ENCODE data around the gene CTNS. TPM values are rescaled to one million over a fixed set of nuclear protein-coding genes. Genes with fewer than 3 reads are reported as not detected.

The CTNS gene
- polyA plus RNA-seq, 1 donor from 2014 or later = 8.8 TPM

DNA sequence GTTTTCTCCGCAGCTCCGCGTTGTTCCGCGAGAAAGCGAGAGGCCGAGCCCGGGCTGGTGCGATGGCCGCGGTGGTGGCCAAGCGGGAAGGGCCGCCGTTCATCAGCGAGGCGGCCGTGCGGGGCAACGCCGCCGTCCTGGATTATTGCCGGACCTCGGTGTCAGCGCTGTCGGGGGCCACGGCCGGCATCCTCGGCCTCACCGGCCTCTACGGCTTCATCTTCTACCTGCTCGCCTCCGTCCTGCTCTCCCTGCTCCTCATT, 32.5 kb downstream of the CTNS start:
- Histone ChIP-seq H3K9me3 (ENCODE audit: low read length) (no peaks in the 10 kb centered on the region), H3K9me2 (ENCODE audit: insufficient read depth, low read length) (no peaks in the 10 kb centered on the region), H3K9ac (ENCODE audit: low read length) (peak overlapping the region; percentile 85), H3K27me3 (ENCODE audit: insufficient read depth, low read depth, low read length) (no peaks in the 10 kb centered on the region), H4K20me1 (ENCODE audit: insufficient read depth) (no peaks in the 10 kb centered on the region), H3K36me3 (ENCODE audit: insufficient read depth, low read length) (no peaks in the 10 kb centered on the region), H3K4me2 (ENCODE audit: low read length) (peak overlapping the region; percentile 66), H3K4me3 (ENCODE audit: low read length) (peak overlapping the region; percentile 100), H3K79me2 (replicated peaks; ENCODE audit: insufficient read depth, low read length) (peaks cover 30% of the 10 kb centered on the region), H2AFZ (ENCODE audit: low read depth, low read length) (peak overlapping the region; percentile 88), H3F3A (ENCODE audit: insufficient read depth, low read length, poor library complexity, severe bottlenecking) (no peaks in the 10 kb centered on the region), H3K27ac (ENCODE audit: low read length) (peak overlapping the region; percentile 76)
- TF ChIP-seq SMC3 (conservative IDR thresholded peaks at IDR 0.05; ENCODE audit: poor library complexity) (no peak), RAD21 (conservative IDR thresholded peaks at IDR 0.05) (no peak), POLR2AphosphoS5 (IDR thresholded peaks at IDR 0.05) (no peak), MXI1 (conservative IDR thresholded peaks at IDR 0.05; ENCODE audit: poor library complexity, severe bottlenecking) (no peak), TAF1 (IDR thresholded peaks at IDR 0.05; ENCODE audit: low read depth) (no peak), EZH2 (IDR thresholded peaks at IDR 0.05; ENCODE audit: borderline replicate concordance, insufficient read depth, low read length, poor library complexity, severe bottlenecking) (no peak)
- TF ChIP-seq, protein P1, sequence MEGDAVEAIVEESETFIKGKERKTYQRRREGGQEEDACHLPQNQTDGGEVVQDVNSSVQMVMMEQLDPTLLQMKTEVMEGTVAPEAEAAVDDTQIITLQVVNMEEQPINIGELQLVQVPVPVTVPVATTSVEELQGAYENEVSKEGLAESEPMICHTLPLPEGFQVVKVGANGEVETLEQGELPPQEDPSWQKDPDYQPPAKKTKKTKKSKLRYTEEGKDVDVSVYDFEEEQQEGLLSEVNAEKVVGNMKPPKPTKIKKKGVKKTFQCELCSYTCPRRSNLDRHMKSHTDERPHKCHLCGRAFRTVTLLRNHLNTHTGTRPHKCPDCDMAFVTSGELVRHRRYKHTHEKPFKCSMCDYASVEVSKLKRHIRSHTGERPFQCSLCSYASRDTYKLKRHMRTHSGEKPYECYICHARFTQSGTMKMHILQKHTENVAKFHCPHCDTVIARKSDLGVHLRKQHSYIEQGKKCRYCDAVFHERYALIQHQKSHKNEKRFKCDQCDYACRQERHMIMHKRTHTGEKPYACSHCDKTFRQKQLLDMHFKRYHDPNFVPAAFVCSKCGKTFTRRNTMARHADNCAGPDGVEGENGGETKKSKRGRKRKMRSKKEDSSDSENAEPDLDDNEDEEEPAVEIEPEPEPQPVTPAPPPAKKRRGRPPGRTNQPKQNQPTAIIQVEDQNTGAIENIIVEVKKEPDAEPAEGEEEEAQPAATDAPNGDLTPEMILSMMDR (IDR thresholded peaks at IDR 0.05; ENCODE audit: poor library complexity, severe bottlenecking) = no peak
- TF ChIP-seq, protein P2, sequence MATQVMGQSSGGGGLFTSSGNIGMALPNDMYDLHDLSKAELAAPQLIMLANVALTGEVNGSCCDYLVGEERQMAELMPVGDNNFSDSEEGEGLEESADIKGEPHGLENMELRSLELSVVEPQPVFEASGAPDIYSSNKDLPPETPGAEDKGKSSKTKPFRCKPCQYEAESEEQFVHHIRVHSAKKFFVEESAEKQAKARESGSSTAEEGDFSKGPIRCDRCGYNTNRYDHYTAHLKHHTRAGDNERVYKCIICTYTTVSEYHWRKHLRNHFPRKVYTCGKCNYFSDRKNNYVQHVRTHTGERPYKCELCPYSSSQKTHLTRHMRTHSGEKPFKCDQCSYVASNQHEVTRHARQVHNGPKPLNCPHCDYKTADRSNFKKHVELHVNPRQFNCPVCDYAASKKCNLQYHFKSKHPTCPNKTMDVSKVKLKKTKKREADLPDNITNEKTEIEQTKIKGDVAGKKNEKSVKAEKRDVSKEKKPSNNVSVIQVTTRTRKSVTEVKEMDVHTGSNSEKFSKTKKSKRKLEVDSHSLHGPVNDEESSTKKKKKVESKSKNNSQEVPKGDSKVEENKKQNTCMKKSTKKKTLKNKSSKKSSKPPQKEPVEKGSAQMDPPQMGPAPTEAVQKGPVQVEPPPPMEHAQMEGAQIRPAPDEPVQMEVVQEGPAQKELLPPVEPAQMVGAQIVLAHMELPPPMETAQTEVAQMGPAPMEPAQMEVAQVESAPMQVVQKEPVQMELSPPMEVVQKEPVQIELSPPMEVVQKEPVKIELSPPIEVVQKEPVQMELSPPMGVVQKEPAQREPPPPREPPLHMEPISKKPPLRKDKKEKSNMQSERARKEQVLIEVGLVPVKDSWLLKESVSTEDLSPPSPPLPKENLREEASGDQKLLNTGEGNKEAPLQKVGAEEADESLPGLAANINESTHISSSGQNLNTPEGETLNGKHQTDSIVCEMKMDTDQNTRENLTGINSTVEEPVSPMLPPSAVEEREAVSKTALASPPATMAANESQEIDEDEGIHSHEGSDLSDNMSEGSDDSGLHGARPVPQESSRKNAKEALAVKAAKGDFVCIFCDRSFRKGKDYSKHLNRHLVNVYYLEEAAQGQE (IDR thresholded peaks at IDR 0.05; ENCODE audit: borderline replicate concordance) = no peak

DNA sequence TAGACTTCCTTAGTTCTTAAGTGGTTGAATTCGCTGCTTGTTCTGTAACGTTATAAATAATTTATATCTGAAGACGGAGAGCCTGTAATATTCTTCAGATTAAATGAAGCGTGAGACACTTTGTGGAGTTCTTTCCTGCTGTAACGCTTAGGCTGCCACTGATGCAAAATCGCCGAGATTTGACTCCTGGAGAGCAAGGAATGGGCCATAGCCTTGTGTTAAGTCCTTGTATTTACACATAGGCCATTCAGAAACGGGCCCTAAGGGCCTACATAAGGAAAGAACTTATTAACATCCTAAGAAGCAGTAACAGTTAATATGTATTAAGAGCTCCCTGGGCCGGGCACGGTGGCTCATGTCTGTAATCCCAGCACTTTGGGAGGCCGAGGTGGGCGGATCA, 33.0 kb downstream of the CTNS start:
- Histone ChIP-seq H3K9me2 (ENCODE audit: insufficient read depth, low read length) (no peaks in the 10 kb centered on the region), H3K79me2 (replicated peaks; ENCODE audit: insufficient read depth, low read length) (peaks cover 30% of the 10 kb centered on the region), H3K27me3 (ENCODE audit: insufficient read depth, low read depth, low read length) (no peaks in the 10 kb centered on the region), H3K4me2 (ENCODE audit: low read length) (peak overlapping the region; percentile 66), H4K20me1 (ENCODE audit: insufficient read depth) (no peaks in the 10 kb centered on the region), H3K9ac (ENCODE audit: low read length) (peak overlapping the region; percentile 85), H3K9me3 (ENCODE audit: low read length) (no peaks in the 10 kb centered on the region), H2AFZ (ENCODE audit: low read depth, low read length) (no peak overlapping the region), H3F3A (ENCODE audit: insufficient read depth, low read length, poor library complexity, severe bottlenecking) (no peaks in the 10 kb centered on the region), H3K36me3 (ENCODE audit: insufficient read depth, low read length) (no peaks in the 10 kb centered on the region), H3K27ac (ENCODE audit: low read length) (peak overlapping the region; percentile 76), H3K4me3 (ENCODE audit: low read length) (peak overlapping the region; percentile 100)
- TF ChIP-seq TAF1 (IDR thresholded peaks at IDR 0.05; ENCODE audit: low read depth) (no peak), POLR2AphosphoS5 (IDR thresholded peaks at IDR 0.05) (no peak), SMC3 (conservative IDR thresholded peaks at IDR 0.05; ENCODE audit: poor library complexity) (no peak), RAD21 (conservative IDR thresholded peaks at IDR 0.05) (no peak), EP300 (conservative IDR thresholded peaks at IDR 0.05; ENCODE audit: poor library complexity, severe bottlenecking) (no peak), EZH2 (IDR thresholded peaks at IDR 0.05; ENCODE audit: borderline replicate concordance, insufficient read depth, low read length, poor library complexity, severe bottlenecking) (no peak)
- TF ChIP-seq, protein P1 (IDR thresholded peaks at IDR 0.05; ENCODE audit: poor library complexity, severe bottlenecking) = no peak
